ENCODE data around the gene BMP6. TPM values are rescaled to one million over a fixed set of nuclear protein-coding genes. Genes with fewer than 3 reads are reported as not detected.

The BMP6 gene
- total RNA-seq, 2 donors from 2014 or later: 10.4 to 19.1 TPM

- peaks cover 0 to 12% of the 10 kb centered on the region in 2 donors for H3K4me1 ChIP-seq
- H3K9me3 ChIP-seq: no peaks in the 10 kb centered on the region
- no peaks in the 10 kb centered on the region for H3K27me3 ChIP-seq
- TF ChIP-seq, protein P1, sequence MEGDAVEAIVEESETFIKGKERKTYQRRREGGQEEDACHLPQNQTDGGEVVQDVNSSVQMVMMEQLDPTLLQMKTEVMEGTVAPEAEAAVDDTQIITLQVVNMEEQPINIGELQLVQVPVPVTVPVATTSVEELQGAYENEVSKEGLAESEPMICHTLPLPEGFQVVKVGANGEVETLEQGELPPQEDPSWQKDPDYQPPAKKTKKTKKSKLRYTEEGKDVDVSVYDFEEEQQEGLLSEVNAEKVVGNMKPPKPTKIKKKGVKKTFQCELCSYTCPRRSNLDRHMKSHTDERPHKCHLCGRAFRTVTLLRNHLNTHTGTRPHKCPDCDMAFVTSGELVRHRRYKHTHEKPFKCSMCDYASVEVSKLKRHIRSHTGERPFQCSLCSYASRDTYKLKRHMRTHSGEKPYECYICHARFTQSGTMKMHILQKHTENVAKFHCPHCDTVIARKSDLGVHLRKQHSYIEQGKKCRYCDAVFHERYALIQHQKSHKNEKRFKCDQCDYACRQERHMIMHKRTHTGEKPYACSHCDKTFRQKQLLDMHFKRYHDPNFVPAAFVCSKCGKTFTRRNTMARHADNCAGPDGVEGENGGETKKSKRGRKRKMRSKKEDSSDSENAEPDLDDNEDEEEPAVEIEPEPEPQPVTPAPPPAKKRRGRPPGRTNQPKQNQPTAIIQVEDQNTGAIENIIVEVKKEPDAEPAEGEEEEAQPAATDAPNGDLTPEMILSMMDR (IDR thresholded peaks at IDR 0.05): no peak
- no peak for DNase-seq (ENCODE audit: low spot score)
- H3K27ac ChIP-seq: no peak overlapping the region
- peaks cover 77% of the 10 kb centered on the region for H3K36me3 ChIP-seq
- no peak overlapping the region for H3K4me3 ChIP-seq
Observed at GRCh38 chr6:7901056-7901455, 175.2 kb downstream of the BMP6 start.

DNA sequence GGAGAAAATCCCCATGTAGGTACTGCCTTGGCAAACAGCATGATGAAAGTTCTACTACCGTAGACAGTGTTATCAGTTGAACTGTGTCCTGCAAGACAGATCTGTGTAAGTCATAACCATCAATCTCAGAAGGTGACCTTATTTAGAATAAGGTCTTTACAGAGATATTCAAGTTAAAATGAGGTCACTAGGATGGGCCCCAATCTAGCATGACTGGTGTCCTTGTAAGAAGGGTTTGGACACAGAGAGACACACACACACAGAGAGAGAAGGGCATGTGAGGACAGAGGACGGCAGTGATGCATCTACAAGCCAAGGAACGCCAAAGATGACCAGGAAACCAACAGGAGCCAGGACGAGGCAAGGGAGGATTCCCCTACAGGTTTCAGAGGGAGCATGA lies 175.9 kb downstream of the BMP6 start:
- Histone ChIP-seq H3K4me1 (peaks cover 0 to 12% of the 10 kb centered on the region in 2 donors), H3K9me3 (no peaks in the 10 kb centered on the region), H3K27me3 (no peaks in the 10 kb centered on the region), H3K36me3 (peaks cover 72% of the 10 kb centered on the region), H3K27ac (no peak overlapping the region), H3K4me3 (no peak overlapping the region)
- TF ChIP-seq, protein P1 (IDR thresholded peaks at IDR 0.05): no peak
- DNase-seq (ENCODE audit: low spot score): no peak

GRCh38 chr6:7902221-7902620 lies 176.3 kb downstream of the BMP6 start:
- H3K36me3 ChIP-seq: peaks cover 72% of the 10 kb centered on the region
- no peak overlapping the region for H3K27ac ChIP-seq
- no peak for DNase-seq (ENCODE audit: low spot score)
- H3K4me1 ChIP-seq: peaks cover 0 to 12% of the 10 kb centered on the region in 2 donors
- no peaks in the 10 kb centered on the region for H3K27me3 ChIP-seq
- no peak overlapping the region for H3K4me3 ChIP-seq
- H3K9me3 ChIP-seq: no peaks in the 10 kb centered on the region
- TF ChIP-seq, protein P1 (IDR thresholded peaks at IDR 0.05): no peak

GRCh38 chr6:7902867-7903266 lies 177.0 kb downstream of the BMP6 start:
- H3K27ac ChIP-seq: no peak overlapping the region
- H3K9me3 ChIP-seq: no peaks in the 10 kb centered on the region
- H3K36me3 ChIP-seq: peaks cover 67% of the 10 kb centered on the region
- no peak overlapping the region for H3K4me3 ChIP-seq
- H3K4me1 ChIP-seq: peaks cover 0 to 16% of the 10 kb centered on the region in 2 donors
- DNase-seq (ENCODE audit: low spot score): no peak
- TF ChIP-seq, protein P1 (IDR thresholded peaks at IDR 0.05): no peak
- H3K27me3 ChIP-seq: no peaks in the 10 kb centered on the region

DNA sequence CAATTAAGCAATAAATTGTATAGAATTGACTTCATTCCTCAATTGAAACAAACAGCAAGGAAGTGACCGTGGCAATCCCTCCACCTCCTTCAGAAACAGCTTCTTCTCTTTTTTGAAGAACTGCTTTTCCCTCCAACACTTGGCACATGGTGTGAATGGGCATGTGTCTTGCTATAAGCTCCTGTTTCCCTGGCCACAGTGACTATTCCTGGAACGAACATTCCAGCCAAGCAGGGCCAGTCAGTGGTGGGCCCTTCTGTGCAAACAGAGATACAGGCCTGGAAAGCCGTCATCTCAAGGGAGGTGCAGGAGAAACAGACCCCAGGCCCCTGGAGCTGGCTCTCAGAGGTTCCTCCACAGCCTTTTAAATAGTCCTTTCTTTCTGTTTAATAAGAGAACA lies 177.8 kb downstream of the BMP6 start:
- no peak for DNase-seq (ENCODE audit: low spot score)
- Histone ChIP-seq H3K36me3 (peaks cover 58% of the 10 kb centered on the region), H3K27ac (no peak overlapping the region), H3K4me1 (peaks cover 0 to 20% of the 10 kb centered on the region in 2 donors), H3K9me3 (no peaks in the 10 kb centered on the region), H3K4me3 (no peak overlapping the region), H3K27me3 (no peaks in the 10 kb centered on the region)
- TF ChIP-seq, protein P1 (IDR thresholded peaks at IDR 0.05): no peak

DNA sequence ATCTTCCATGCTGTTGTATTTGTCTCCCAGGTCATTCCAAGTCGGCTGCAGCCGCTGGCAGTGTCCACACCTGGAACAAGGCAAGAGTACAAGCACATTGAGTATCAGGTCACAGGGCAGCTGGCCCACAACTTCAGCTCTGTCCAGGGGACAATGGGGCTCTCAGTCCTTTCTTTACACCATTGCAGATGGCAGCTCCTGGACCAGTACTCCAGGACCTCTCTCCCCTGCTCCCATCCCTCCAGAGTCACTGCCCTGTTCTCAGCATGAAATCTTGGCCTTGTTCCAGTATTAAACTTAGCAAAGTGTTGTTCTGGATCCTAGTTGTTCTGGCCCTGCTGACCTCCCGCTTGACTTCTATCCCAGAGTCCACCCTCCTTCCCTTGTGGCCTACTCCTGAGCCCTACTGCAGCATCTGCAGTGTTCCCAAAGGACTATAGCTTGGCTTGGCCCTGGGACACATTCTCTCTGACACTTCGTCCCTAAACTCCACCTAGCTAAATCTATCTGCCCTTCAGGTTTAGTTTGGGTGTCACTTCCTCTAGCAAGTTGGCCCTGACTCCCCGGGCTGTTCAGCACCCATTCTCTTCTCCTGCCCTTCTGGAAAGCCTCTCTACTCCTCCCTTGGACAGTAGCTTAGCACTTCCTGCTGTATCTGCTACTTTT lies 178.9 kb downstream of the BMP6 start:
- Histone ChIP-seq H3K4me1 (peaks cover 0 to 32% of the 10 kb centered on the region in 2 donors), H3K36me3 (peaks cover 47% of the 10 kb centered on the region), H3K9me3 (no peaks in the 10 kb centered on the region), H3K27ac (no peak overlapping the region), H3K27me3 (no peaks in the 10 kb centered on the region), H3K4me3 (no peak overlapping the region)
- TF ChIP-seq, protein P1 (IDR thresholded peaks at IDR 0.05): no peak
- DNase-seq (ENCODE audit: low spot score): no peak
